Right kidney (tissue), 9 donors: ENCODE measurements around the gene PHTF1.
A peak's percentile ranks its signal among the peaks of the same experiment; 100 is the strongest.

Source experiments
- DNase-seq: peaks from one replicate; pipeline ENCODE4 v3.0.0-alpha.2; 2016
- long read RNA-seq, 8 donors: transcript quantifications; one replicate each; lab custom pipeline, GENCODE V29; 2026

PHTF1 gene
- long read RNA-seq, donor 1, partial matches to known transcripts = 0 of 2 reads
- long read RNA-seq, donor 1, other reads (novel, unspliced or antisense) = 0 of 2 reads
- long read RNA-seq, donor 2, partial matches to known transcripts = 0 of 2 reads
- long read RNA-seq, donor 2, other reads (novel, unspliced or antisense) = 0 of 2 reads
- long read RNA-seq, donor 3, full-length matches to known transcripts = 3 of 3 reads
- long read RNA-seq, donor 3, partial matches to known transcripts = 0 of 3 reads
- long read RNA-seq, donor 3, other reads (novel, unspliced or antisense) = 0 of 3 reads
- long read RNA-seq, donor 4, partial matches to known transcripts = 0 of 4 reads
- long read RNA-seq, donor 4, other reads (novel, unspliced or antisense) = 0 of 4 reads
- long read RNA-seq, donor 5, partial matches to known transcripts = 0 of 1 reads
- long read RNA-seq, donor 5, other reads (novel, unspliced or antisense) = 0 of 1 reads
- long read RNA-seq, donor 6, partial matches to known transcripts = 0 of 2 reads
- long read RNA-seq, donor 6, other reads (novel, unspliced or antisense) = 0 of 2 reads
- long read RNA-seq, donor 7, partial matches to known transcripts = 0 of 1 reads
- long read RNA-seq, donor 7, other reads (novel, unspliced or antisense) = 0 of 1 reads
- long read RNA-seq, donor 8, partial matches to known transcripts = 0 of 3 reads
- long read RNA-seq, donor 8, other reads (novel, unspliced or antisense) = 0 of 3 reads

- DNase-seq = peak; percentile 90
Measured at GRCh38 chr1:113759333-113760101, at the start of gene PHTF1. Gene PHTF1 (minus strand): TSS chr1:113759486. CDS start chr1:113758703, 783 bp downstream.

GRCh38 chr1:113808450-113809195 lies 49.3 kb upstream of the PHTF1 start:
- DNase-seq = no peak

- no peak for DNase-seq
Measured at GRCh38 chr1:113805639-113806038, 46.4 kb upstream of the PHTF1 start.

- no peak for DNase-seq
Measured at GRCh38 chr1:113805256-113805531, 45.9 kb upstream of the PHTF1 start.

GRCh38 chr1:113804421-113805255 lies 45.4 kb upstream of the PHTF1 start:
- no peak for DNase-seq

GRCh38 chr1:113802367-113803007 lies 43.2 kb upstream of the PHTF1 start:
- DNase-seq = no peak

- DNase-seq = no peak
Measured at GRCh38 chr1:113800487-113800886, 41.2 kb upstream of the PHTF1 start.

- no peak for DNase-seq
Measured at GRCh38 chr1:113797472-113797871, 38.2 kb upstream of the PHTF1 start.

GRCh38 chr1:113793878-113794834 lies 34.9 kb upstream of the PHTF1 start:
- DNase-seq = no peak

GRCh38 chr1:113792986-113793385 lies 33.7 kb upstream of the PHTF1 start:
- DNase-seq = no peak

GRCh38 chr1:113792471-113792870 lies 33.2 kb upstream of the PHTF1 start:
- DNase-seq = no peak

- DNase-seq = no peak
Measured at GRCh38 chr1:113788802-113789201, 29.5 kb upstream of the PHTF1 start.

- no peak for DNase-seq
Measured at GRCh38 chr1:113787663-113788062, 28.4 kb upstream of the PHTF1 start.

- DNase-seq = no peak
Measured at GRCh38 chr1:113786069-113786468, 26.8 kb upstream of the PHTF1 start.

- DNase-seq = no peak
Measured at GRCh38 chr1:113784104-113784779, 25.0 kb upstream of the PHTF1 start.

- DNase-seq = no peak
Measured at GRCh38 chr1:113783254-113784103, 24.2 kb upstream of the PHTF1 start.

GRCh38 chr1:113782406-113782805 lies 23.1 kb upstream of the PHTF1 start:
- no peak for DNase-seq
